Epithelial cell of proximal tubule (primary cell): Measurements from ENCODE around the gene TENM3. TPM values are rescaled to one million over a fixed set of nuclear protein-coding genes. Genes with fewer than 3 reads are reported as not detected.

Source experiments
- DNase-seq: peaks from one replicate; pipeline ENCODE4 v3.0.0-alpha.2; 2011; ENCODE audit warnings: low read depth
- H3K4me3 ChIP-seq: 2 replicates; pipeline ENCODE4 v1.5.1; 2011; ENCODE audit warnings: low read depth, mild to moderate bottlenecking, low read length
- CTCF ChIP-seq: conservative IDR thresholded peaks from 2 replicates; pipeline ENCODE4 v1.5.1; 2012; ENCODE audit warnings: low read depth, mild to moderate bottlenecking, low read length
- total RNA-seq: library from RNA; depleted of rRNA; stranded (reverse); fragments of >200 nt; gene quantifications from 2 replicates; pipeline ENCODE4 v1.2.3, GENCODE V29; 2015

TENM3 gene
- total RNA-seq, 1 donor from 2014 or later: 2.4 TPM

- no peak for DNase-seq
- H3K4me3 ChIP-seq: no peak overlapping the region
- TF ChIP-seq CTCF: no peak
Measured at GRCh38 chr4:182216005-182216404, 27.2 kb upstream of the TENM3 start.

DNA sequence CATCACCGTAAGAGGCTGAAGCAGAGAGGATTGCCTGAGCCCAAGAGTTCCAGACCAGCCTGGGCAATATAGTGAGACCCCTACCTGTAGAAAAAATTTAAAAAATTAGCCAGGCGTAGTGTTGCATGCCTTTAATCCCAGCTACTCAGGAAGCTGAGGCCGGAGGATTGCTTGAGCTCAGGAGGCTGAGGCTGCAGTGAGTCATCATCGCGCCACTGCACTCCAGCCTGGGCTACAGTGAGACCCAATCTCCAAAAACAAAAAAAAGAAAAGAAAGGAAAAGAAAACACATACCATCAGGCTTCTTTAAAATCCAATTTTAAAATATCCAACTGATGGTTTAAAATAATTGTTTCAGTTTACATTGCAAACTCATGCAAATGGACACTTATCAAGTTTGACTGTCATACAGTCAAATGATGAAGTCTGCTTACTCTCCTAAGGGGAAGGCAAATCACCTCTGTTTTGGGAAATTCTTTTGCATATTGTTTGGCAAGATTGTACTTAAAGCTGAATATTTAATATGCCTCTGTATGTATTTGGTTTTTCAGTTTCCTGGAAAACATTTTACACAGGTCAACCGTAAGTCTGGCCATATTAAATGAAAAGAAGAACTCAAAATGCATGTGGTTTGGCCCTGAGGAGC is 23.7 kb upstream of the TENM3 start:
- no peak for DNase-seq
- no peak overlapping the region for H3K4me3 ChIP-seq
- no peak for TF ChIP-seq CTCF

GRCh38 chr4:182221987-182222386 is 21.2 kb upstream of the TENM3 start:
- TF ChIP-seq CTCF: no peak
- DNase-seq: no peak
- H3K4me3 ChIP-seq: no peak overlapping the region

GRCh38 chr4:182222766-182223165 is 20.4 kb upstream of the TENM3 start:
- no peak for DNase-seq
- H3K4me3 ChIP-seq: no peak overlapping the region
- no peak for TF ChIP-seq CTCF

DNA sequence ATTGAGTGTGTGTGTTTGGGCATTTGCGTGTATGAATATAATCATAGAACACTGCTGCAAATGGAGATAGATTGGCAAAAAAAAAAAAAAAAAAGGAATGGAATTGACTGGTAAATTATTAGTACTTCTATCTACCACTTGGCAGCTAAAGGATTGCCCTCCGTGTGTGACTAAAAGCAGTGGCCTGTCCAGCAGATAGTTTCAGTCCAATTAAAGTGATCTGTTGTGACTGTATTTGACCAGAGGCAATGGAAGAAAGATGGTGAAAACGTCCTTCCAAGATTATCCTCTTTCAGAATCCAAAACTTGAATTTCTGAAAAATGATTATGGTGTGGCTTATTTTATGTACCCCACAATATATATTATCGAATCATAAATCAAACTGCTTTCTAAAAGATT is 19.5 kb upstream of the TENM3 start:
- no peak overlapping the region for H3K4me3 ChIP-seq
- DNase-seq: no peak
- TF ChIP-seq CTCF: no peak

- no peak for DNase-seq
- TF ChIP-seq CTCF: no peak
- no peak overlapping the region for H3K4me3 ChIP-seq
Measured at GRCh38 chr4:182224192-182224850, 18.9 kb upstream of the TENM3 start.
